GM18520 (cell line): ENCODE results near the gene CADPS2.

Experiments used
- ATAC-seq: cut with Tn5 transposase; IDR thresholded peaks from one replicate; pipeline ENCODE4 v1.9.1; 2021; ENCODE audit not compliant: unreplicated experiment

The CADPS2 gene

DNA sequence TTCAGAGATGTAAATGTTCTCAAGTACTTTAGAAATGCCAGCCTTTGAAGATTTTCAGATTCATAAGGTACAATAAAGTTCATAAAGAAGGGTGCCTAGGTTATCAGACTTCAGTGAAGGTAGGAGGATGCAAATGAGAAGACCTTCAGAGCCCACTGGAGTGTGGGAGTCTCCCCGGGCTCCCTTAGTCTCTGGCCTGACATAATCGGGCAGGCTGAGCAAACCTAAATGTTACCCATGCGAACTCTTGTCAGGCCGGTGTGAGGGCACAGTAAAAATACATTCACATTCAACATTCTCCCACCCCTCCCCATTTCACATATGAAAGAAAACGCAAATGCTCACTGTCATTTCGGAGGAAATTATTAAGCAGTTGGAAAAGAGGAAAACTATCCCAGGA, 479.1 kb downstream of the CADPS2 start:
- ATAC-seq: no peak

DNA sequence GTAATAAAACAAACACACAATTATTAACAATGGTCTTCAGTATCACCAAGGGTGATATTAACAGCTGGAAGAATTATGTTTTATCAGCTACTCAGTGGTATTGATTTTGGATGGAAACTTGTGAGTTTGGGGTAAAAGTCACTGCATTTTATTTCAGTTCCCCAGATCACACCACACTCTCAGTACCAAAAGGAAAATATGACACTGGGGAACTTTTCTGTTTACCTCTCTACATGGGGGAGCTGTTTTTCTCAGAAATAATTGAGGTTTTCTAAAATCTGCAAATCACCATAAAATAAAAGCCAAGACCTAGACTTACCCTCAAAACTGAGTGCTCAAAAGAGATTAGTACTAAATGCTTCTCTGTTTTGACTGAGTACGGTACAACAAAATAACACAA, 483.1 kb downstream of the CADPS2 start:
- no peak for ATAC-seq

GRCh38 chr7:122402235-122402634, 484.0 kb downstream of the CADPS2 start:
- no peak for ATAC-seq

GRCh38 chr7:122397381-122397780, 488.9 kb downstream of the CADPS2 start:
- ATAC-seq: no peak

DNA sequence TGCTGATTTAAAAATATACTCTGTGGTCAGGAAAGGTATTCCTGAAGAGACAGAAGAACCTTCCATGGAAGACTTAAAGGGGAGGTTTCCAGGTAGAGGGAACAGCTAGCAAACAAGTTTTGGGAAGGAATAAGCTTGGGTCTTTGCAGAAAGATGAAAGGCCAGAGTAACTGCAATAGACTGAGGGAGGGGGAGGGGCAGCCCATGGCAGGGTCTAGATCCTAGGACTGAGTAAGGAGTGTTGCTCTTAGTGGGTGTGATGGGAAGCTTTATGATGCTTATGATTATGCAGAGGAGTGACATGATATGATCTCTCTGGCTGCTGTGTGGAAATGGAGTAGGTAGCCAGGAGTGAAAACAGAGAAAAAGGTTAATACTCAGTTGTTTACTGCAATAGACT, 491.7 kb downstream of the CADPS2 start:
- ATAC-seq: no peak

DNA sequence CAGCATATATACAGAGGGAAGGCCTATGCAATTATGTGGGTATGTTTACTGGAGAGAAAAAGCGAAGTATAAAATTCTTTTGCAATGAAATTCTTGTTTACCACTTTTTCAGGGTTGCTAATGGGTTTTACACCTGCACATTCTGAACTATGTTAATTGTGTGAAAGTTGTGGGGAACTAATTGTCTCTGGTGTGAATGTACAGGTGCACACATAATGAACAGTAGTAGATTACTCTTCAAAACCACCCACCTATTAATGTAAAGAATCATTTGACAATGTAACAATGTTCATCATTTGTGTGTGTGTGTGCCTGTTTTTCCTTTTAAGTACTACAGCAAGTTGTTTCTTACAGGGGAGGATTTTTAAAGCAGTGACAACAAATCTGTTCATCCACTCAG, 501.7 kb downstream of the CADPS2 start:
- no peak for ATAC-seq

GRCh38 chr7:122383934-122384333, 502.3 kb downstream of the CADPS2 start:
- peak; percentile 95 for ATAC-seq

GRCh38 chr7:122380992-122381391, 505.3 kb downstream of the CADPS2 start:
- ATAC-seq: no peak

DNA sequence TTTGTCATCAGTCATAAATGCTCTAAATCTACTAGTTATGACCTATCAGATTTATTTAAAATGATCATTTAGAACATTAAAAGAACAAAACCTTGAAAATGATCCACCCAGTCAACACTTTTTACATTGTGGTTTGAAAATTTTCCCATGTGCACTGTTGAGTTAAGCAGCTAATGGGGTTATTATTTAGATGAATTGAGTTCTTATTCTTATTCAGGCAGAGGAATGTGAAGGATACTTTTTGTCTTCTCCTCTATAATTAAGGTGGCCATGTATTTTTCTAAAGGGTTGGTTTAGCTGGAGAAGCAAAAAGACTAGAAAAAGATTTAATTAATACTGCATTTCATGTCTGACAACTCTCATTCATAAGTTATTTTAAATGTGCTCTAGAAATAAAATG, 506.8 kb downstream of the CADPS2 start:
- ATAC-seq: no peak

DNA sequence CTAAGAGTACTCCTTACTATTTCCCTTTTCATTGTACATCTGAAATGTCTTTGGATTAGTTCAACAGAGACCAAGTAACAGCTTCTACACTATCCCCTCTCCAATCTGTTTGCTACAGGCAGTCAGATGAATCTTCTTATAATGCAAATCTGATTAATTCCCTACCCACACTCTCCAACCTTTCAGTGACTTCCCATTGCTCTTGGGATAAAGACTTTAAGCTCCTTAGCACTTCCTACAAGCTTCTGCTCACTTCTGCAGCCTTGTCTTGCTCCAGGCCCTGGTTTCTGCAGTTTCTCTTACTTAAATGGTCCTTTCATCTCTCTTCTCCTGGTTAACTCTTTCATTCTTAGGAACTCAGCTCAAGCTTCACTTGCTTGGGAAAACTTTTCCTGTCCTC, 516.5 kb downstream of the CADPS2 start:
- no peak for ATAC-seq

DNA sequence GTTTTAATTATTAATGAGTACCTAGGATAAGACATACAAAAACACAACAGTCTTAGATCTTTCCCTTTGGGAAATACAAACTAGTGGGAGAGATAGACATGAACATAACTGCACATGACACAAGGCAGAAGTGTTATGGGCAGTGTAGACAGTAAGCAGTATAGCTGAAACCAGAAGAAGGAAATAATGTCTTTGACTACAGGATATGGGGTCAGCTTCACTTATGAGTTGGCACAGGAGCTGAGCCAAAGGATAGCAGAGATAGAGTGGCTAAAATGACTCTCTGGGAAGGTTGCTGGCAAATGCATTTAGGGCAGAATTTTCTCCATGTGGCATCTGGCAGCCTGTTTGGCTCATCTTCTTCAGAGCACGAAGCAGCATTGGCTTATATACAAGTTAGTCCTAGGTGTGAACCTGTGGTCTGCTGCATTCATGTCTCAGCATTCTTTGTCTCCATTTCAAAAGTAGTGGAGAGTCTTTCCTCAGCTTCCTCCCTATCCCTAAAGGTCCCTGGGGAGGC, 521.4 kb downstream of the CADPS2 start:
- no peak for ATAC-seq

DNA sequence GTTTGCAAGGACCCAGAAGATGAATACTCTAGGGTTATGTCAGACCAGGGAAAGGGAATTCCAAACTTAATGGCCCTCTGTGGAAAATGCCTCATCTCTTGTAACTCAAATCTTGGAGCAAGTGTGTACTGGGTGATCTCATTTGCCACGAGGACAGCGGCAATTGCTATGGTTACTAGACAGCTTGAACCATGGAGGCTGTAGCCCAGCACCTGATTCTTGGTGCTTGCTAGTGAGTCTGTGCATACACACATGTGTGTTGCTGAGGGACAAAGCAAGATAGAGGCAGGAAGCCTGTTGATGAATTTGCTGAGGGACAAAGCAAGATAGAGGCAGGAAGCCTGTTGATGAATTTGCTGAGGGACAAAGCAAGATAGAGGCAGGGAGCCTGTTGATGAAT, 523.1 kb downstream of the CADPS2 start:
- no peak for ATAC-seq

- no peak for ATAC-seq
Observed at GRCh38 chr7:122362473-122362872, 523.8 kb downstream of the CADPS2 start.

GRCh38 chr7:122354656-122355055, 531.6 kb downstream of the CADPS2 start:
- no peak for ATAC-seq

GRCh38 chr7:122352454-122352853, 533.8 kb downstream of the CADPS2 start:
- no peak for ATAC-seq

DNA sequence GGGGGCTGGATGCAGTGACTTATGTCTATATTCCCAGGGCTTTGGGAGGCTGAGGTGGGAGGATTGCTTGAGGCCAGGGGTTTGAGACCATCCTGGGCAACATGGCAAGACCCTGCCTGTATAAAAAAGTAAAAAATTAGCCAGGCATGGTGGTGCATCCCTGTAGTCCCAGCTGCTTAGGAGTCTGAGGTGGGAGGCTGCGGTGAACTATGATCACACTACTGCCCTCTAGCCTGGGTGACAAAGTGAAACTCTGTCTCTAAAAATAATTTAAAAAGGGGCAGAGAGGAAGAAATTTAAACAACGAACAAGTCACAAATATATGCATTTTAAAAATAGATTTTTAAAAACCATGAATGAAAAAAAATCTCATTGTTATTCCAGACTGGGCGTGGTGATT, 535.6 kb downstream of the CADPS2 start:
- no peak for ATAC-seq

DNA sequence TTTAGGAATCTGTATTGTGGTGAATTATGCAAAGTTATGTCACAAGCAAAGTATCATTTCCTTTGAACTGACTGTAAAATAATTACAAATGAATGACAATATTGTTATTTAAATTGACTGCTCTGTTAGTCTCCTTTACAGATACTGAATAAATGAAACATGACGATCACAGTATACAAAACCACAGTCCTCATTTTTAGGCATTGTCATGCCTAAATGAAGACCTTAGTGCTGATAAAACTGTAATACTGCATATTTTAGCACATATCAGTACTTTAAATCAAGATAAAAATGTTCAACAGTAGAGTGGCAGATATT, 542.0 kb downstream of the CADPS2 start:
- no peak for ATAC-seq

GRCh38 chr7:122343601-122344302, 542.5 kb downstream of the CADPS2 start:
- ATAC-seq: no peak

DNA sequence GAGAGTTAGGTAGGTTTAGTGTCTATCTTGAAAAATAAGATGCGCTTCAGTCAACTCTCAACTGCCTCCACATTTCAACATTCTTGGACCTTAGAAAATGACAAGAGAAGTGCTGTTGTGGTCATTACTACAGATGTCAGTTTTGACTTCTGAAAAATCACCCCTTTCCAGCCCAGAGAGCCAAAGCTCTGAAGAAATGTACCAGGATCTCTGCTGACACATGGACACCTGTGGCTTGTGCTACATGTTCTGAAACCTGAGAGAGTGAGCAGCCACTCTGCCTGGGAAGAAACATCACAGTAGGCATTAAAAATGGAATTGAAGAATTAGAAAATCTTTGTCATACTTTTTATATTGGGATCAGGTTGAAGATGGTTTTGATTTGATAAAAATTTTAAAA, 545.8 kb downstream of the CADPS2 start:
- no peak for ATAC-seq

GRCh38 chr7:122339145-122339904, 546.9 kb downstream of the CADPS2 start:
- no peak for ATAC-seq

DNA sequence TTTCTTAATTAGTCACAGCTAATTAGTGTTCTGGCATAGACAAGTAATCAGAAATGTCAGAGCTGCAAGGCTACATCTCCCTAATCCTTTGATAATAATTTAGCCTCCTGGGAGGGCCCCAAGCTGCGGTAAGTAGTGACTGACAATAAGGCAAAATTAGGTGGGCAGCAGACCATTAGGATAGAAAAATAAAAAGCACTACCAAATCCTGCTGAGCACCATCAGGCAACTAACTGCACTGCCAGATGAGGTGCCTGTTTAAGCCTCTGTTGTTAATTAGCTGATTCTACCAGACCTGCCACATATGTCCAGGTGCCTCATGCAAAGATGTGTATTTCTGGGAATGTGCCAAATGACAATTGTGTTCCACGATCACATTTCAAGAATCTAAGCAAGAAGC, 549.2 kb downstream of the CADPS2 start:
- ATAC-seq: no peak

GRCh38 chr7:122329145-122329802, 557.0 kb downstream of the CADPS2 start:
- ATAC-seq: no peak
